Measurements from ENCODE around the gene PAX2.

Gene PAX2

DNA sequence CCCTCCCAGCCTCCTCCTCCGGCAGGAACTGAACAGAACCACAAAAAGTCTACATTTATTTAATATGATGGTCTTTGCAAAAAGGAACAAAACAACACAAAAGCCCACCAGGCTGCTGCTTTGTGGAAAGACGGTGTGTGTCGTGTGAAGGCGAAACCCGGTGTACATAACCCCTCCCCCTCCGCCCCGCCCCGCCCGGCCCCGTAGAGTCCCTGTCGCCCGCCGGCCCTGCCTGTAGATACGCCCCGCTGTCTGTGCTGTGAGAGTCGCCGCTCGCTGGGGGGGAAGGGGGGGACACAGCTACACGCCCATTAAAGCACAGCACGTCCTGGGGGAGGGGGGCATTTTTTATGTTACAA is 83.3 kb downstream of the PAX2 start:
- Histone ChIP-seq H3K36me3 (ENCODE audit: low read depth) (no peaks in the 10 kb centered on the region), H3K9me3 (ENCODE audit: severe bottlenecking) (no peaks in the 10 kb centered on the region), H3K4me1 (ENCODE audit: insufficient read depth, poor library complexity, severe bottlenecking) (no peaks in the 10 kb centered on the region), H3K27me3 (ENCODE audit: insufficient read depth, poor library complexity, severe bottlenecking) (peaks cover 99% of the 10 kb centered on the region), H3K27ac (ENCODE audit: poor library complexity, severe bottlenecking) (no peak overlapping the region), H3K4me3 (ENCODE audit: severe bottlenecking) (no peak overlapping the region)
- TF ChIP-seq, protein P1, sequence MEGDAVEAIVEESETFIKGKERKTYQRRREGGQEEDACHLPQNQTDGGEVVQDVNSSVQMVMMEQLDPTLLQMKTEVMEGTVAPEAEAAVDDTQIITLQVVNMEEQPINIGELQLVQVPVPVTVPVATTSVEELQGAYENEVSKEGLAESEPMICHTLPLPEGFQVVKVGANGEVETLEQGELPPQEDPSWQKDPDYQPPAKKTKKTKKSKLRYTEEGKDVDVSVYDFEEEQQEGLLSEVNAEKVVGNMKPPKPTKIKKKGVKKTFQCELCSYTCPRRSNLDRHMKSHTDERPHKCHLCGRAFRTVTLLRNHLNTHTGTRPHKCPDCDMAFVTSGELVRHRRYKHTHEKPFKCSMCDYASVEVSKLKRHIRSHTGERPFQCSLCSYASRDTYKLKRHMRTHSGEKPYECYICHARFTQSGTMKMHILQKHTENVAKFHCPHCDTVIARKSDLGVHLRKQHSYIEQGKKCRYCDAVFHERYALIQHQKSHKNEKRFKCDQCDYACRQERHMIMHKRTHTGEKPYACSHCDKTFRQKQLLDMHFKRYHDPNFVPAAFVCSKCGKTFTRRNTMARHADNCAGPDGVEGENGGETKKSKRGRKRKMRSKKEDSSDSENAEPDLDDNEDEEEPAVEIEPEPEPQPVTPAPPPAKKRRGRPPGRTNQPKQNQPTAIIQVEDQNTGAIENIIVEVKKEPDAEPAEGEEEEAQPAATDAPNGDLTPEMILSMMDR (IDR thresholded peaks at IDR 0.05; ENCODE audit: poor library complexity, severe bottlenecking): no peak
- DNase-seq (ENCODE audit: low spot score) (no peak), ATAC-seq (ENCODE audit: low read depth) (no peak)

DNA sequence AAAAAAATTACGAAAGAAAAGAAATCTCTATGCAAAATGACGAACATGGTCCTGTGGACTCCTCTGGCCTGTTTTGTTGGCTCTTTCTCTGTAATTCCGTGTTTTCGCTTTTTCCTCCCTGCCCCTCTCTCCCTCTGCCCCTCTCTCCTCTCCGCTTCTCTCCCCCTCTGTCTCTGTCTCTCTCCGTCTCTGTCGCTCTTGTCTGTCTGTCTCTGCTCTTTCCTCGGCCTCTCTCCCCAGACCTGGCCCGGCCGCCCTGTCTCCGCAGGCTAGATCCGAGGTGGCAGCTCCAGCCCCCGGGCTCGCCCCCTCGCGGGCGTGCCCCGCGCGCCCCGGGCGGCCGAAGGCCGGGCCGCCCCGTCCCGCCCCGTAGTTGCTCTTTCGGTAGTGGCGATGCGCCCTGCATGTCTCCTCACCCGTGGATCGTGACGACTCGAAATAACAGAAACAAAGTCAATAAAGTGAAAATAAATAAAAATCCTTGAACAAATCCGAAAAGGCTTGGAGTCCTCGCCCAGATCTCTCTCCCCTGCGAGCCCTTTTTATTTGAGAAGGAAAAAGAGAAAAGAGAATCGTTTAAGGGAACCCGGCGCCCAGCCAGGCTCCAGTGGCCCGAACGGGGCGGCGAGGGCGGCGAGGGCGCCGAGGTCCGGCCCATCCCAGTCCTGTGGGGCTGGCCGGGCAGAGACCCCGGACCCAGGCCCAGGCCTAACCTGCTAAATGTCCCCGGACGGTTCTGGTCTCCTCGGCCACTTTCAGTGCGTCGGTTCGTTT is 83.9 kb downstream of the PAX2 start:
- H3K27ac ChIP-seq (ENCODE audit: poor library complexity, severe bottlenecking): no peak overlapping the region
- no peak for DNase-seq (ENCODE audit: low spot score)
- peaks cover 99% of the 10 kb centered on the region for H3K27me3 ChIP-seq (ENCODE audit: insufficient read depth, poor library complexity, severe bottlenecking)
- H3K4me3 ChIP-seq (ENCODE audit: severe bottlenecking): no peak overlapping the region
- no peaks in the 10 kb centered on the region for H3K4me1 ChIP-seq (ENCODE audit: insufficient read depth, poor library complexity, severe bottlenecking)
- ATAC-seq (ENCODE audit: low read depth): no peak; the same call in 2 of the 3 replicates
- H3K36me3 ChIP-seq (ENCODE audit: low read depth): no peaks in the 10 kb centered on the region
- H3K9me3 ChIP-seq (ENCODE audit: severe bottlenecking): no peaks in the 10 kb centered on the region
- TF ChIP-seq, protein P1 (IDR thresholded peaks at IDR 0.05; ENCODE audit: poor library complexity, severe bottlenecking): no peak

DNA sequence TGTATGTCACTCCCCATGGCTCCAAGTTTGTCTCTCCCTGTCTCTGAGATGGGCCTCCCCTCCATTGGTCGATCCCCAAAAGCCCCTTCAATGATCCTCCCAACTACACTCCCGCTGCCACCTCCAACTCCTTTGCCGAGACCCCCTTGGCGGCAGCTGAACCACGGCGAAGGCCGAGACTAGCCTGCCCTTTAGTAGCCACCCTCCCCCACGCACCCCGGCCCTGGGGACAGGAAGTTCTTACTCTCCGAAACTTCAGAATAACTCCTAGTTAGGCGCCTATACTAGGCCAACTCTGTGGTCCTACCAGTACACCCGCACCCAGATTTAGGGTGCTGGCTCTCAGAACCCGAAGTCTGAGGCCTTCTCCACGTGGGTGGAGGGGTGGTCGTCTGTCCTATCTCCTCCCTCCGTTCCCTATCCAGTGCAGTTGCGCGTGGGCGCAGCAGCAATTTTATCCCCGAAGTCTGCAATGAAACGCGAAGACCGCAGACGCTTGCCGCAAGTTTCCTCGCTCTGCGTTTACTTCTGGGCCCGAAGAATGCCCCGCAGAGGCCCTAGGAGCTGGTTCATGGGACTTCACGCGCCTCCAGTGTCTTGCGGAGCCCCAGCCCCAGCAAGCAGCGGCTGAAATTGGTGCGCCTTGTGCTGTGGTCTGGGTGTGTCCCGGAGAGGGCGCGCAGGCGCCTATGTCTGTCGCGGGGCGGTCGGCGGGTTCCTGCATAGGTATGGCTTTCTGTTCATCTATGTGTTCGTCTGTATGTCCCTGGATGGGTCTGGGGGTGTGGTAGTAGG is 84.7 kb downstream of the PAX2 start:
- ATAC-seq (ENCODE audit: low read depth): no peak
- DNase-seq (ENCODE audit: low spot score): no peak
- Histone ChIP-seq H3K4me3 (ENCODE audit: severe bottlenecking) (no peak overlapping the region), H3K4me1 (ENCODE audit: insufficient read depth, poor library complexity, severe bottlenecking) (no peaks in the 10 kb centered on the region), H3K27me3 (ENCODE audit: insufficient read depth, poor library complexity, severe bottlenecking) (peaks cover 94% of the 10 kb centered on the region), H3K9me3 (ENCODE audit: severe bottlenecking) (no peaks in the 10 kb centered on the region), H3K36me3 (ENCODE audit: low read depth) (no peaks in the 10 kb centered on the region), H3K27ac (ENCODE audit: poor library complexity, severe bottlenecking) (no peak overlapping the region)
- TF ChIP-seq, protein P1 (IDR thresholded peaks at IDR 0.05; ENCODE audit: poor library complexity, severe bottlenecking): no peak

DNA sequence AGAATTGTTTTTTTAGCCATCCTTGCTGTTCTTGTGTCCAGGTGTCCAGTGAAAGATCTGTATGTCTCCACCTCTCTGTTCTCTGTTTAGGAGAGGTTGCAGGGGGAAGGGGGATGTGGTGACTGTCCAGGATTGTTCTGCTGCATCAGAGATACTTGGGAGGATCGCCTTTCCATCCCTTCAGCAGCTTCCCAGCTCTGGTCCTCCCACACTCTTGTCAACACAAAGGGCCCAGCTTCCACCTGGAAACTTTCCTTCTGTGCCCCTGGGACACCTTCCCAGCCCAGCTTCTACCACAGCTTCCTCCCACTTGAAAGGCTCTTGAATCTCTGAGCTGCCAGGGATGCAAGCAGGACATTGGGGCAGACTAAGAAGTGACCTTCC is 85.3 kb downstream of the PAX2 start:
- H3K36me3 ChIP-seq (ENCODE audit: low read depth): no peaks in the 10 kb centered on the region
- H3K9me3 ChIP-seq (ENCODE audit: severe bottlenecking): no peaks in the 10 kb centered on the region
- no peaks in the 10 kb centered on the region for H3K4me1 ChIP-seq (ENCODE audit: insufficient read depth, poor library complexity, severe bottlenecking)
- no peak for ATAC-seq (ENCODE audit: low read depth)
- no peak for DNase-seq (ENCODE audit: low spot score)
- H3K27ac ChIP-seq (ENCODE audit: poor library complexity, severe bottlenecking): no peak overlapping the region
- TF ChIP-seq, protein P1 (IDR thresholded peaks at IDR 0.05; ENCODE audit: poor library complexity, severe bottlenecking): no peak
- no peak overlapping the region for H3K4me3 ChIP-seq (ENCODE audit: severe bottlenecking)
- peaks cover 88% of the 10 kb centered on the region for H3K27me3 ChIP-seq (ENCODE audit: insufficient read depth, poor library complexity, severe bottlenecking)

DNA sequence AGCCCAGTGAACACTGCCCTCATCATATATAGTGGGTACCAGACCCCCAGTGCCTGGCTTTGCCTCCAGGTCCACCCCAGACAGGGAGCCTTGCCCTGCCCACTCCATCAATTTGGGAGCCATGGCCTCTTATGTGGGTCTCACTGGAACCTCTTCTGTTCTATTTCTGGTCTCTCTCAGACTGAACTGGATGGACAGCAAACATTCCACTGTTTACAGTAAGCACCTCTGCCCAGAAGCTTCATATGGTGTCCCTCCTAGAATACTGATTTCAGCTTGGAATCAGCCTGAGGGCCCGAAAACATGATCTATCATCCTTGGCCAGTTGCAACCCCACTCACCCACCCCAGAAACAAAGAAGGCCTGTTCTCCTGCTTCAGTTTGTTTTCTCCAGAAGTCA is 86.4 kb downstream of the PAX2 start:
- no peak overlapping the region for H3K4me3 ChIP-seq (ENCODE audit: severe bottlenecking)
- ATAC-seq (ENCODE audit: low read depth): no peak
- no peak for DNase-seq (ENCODE audit: low spot score)
- no peak overlapping the region for H3K27ac ChIP-seq (ENCODE audit: poor library complexity, severe bottlenecking)
- H3K4me1 ChIP-seq (ENCODE audit: insufficient read depth, poor library complexity, severe bottlenecking): no peaks in the 10 kb centered on the region
- H3K27me3 ChIP-seq (ENCODE audit: insufficient read depth, poor library complexity, severe bottlenecking): peaks cover 78% of the 10 kb centered on the region
- no peaks in the 10 kb centered on the region for H3K36me3 ChIP-seq (ENCODE audit: low read depth)
- no peaks in the 10 kb centered on the region for H3K9me3 ChIP-seq (ENCODE audit: severe bottlenecking)
- TF ChIP-seq, protein P1 (IDR thresholded peaks at IDR 0.05; ENCODE audit: poor library complexity, severe bottlenecking): no peak

Data from RWPE2 (cell line).